ENCODE data around the gene GLRX2.

DNA sequence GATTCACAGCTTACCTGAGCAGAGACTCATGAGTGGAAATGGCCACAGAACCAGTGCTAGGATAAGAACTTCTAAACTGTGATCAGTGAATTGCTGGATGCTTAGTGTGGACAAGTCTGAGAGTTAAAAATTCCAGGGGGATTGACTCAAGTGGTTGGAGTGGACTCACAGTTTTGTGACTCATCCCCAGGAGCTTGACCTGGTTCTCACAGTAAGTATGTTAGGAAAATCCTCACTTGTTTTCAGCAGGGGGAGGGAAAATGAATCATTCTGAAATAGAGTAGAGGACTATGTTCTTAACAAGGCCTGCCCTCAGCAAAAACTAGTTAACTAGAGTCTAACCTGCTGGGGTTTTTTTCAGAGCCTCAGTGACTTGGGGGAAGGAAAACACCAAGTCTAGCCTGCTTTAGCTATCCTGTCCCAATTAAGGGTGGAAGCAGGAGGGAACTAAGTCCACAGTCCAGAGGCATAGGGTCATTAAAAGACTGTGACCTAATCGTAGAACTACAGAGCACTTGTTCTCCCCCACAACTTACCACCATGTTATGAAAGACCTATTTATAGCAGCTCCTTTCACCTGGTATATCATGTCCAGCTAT, 10.5 kb upstream of the GLRX2 start:
- TF ChIP-seq, protein P1, sequence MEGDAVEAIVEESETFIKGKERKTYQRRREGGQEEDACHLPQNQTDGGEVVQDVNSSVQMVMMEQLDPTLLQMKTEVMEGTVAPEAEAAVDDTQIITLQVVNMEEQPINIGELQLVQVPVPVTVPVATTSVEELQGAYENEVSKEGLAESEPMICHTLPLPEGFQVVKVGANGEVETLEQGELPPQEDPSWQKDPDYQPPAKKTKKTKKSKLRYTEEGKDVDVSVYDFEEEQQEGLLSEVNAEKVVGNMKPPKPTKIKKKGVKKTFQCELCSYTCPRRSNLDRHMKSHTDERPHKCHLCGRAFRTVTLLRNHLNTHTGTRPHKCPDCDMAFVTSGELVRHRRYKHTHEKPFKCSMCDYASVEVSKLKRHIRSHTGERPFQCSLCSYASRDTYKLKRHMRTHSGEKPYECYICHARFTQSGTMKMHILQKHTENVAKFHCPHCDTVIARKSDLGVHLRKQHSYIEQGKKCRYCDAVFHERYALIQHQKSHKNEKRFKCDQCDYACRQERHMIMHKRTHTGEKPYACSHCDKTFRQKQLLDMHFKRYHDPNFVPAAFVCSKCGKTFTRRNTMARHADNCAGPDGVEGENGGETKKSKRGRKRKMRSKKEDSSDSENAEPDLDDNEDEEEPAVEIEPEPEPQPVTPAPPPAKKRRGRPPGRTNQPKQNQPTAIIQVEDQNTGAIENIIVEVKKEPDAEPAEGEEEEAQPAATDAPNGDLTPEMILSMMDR (IDR thresholded peaks at IDR 0.05) = no peak
- no peak for TF ChIP-seq POLR2A (IDR thresholded peaks at IDR 0.05)

All from prostate gland (tissue), 2 donors.